ENCODE measurements around the gene ERLIN1.
"Not testable (repeated sequence)": the region's sequence is repeated elsewhere in the genome, so short reads cannot be mapped to it uniquely, and the experiment has no call there.

ERLIN1 gene

GRCh38 chr10:100132427-100132826 lies 53.4 kb downstream of the ERLIN1 start:
- no peak for DNase-seq (ENCODE audit: low read depth, low spot score)
- CTCF ChIA-PET: interaction anchor here (0.6 to 1.7 kb wide), 3 partner anchors 10 to 747 kb away, joined by 3 to 6 read pairs (median 3); no protein-coding TSS in a partner anchor
- TF ChIP-seq CTCF (IDR thresholded peaks at IDR 0.05; ENCODE audit: insufficient read depth, low read length, missing control alignments): no peak
- POLR2A ChIA-PET: no interaction called here
- no peak overlapping the region for H3K4me3 ChIP-seq (ENCODE audit: low read depth, low read length)

- DNase-seq (ENCODE audit: low read depth, low spot score): no peak
- H3K4me3 ChIP-seq (ENCODE audit: low read depth, low read length): no peak overlapping the region
- ChIA-PET CTCF (interaction anchor here (1.7 kb wide), 1 partner anchor 9 kb away, joined by 6 read pairs; no protein-coding TSS in a partner anchor), POLR2A (no interaction called here)
- TF ChIP-seq CTCF (IDR thresholded peaks at IDR 0.05; ENCODE audit: insufficient read depth, low read length, missing control alignments): no peak
These were observed 54.3 kb downstream of the ERLIN1 start for GRCh38 chr10:100131571-100131970.

GRCh38 chr10:100130831-100131230 lies 55.0 kb downstream of the ERLIN1 start:
- H3K4me3 ChIP-seq (ENCODE audit: low read depth, low read length): no peak overlapping the region
- POLR2A ChIA-PET: no interaction called here
- no peak for DNase-seq (ENCODE audit: low read depth, low spot score)
- TF ChIP-seq CTCF (IDR thresholded peaks at IDR 0.05; ENCODE audit: insufficient read depth, low read length, missing control alignments): no peak
- CTCF ChIA-PET: interaction anchor here (1.7 kb wide), 1 partner anchor 8 kb away, joined by 6 read pairs; no protein-coding TSS in a partner anchor

- no peak for DNase-seq (ENCODE audit: low read depth, low spot score)
- H3K4me3 ChIP-seq (ENCODE audit: low read depth, low read length): no peak overlapping the region
- TF ChIP-seq CTCF (IDR thresholded peaks at IDR 0.05; ENCODE audit: insufficient read depth, low read length, missing control alignments): no peak
- ChIA-PET POLR2A (no interaction called here), CTCF (no interaction called here)
These were observed 56.4 kb downstream of the ERLIN1 start for GRCh38 chr10:100129424-100129823.

- ChIA-PET CTCF (no interaction called here), POLR2A (no interaction called here)
- H3K4me3 ChIP-seq (ENCODE audit: low read depth, low read length): no peak overlapping the region
- no peak for TF ChIP-seq CTCF (IDR thresholded peaks at IDR 0.05; ENCODE audit: insufficient read depth, low read length, missing control alignments)
- DNase-seq (ENCODE audit: low read depth, low spot score): no peak
These were observed 56.9 kb downstream of the ERLIN1 start for GRCh38 chr10:100128951-100129350.

GRCh38 chr10:100125335-100125734 lies 60.5 kb downstream of the ERLIN1 start:
- POLR2A ChIA-PET; DNase-seq (ENCODE audit: low read depth, low spot score); H3K4me3 ChIP-seq (ENCODE audit: low read depth, low read length); CTCF ChIA-PET: not testable (repeated sequence)

GRCh38 chr10:100124097-100124496 lies 61.7 kb downstream of the ERLIN1 start:
- POLR2A ChIA-PET: no interaction called here

More at GRCh38 chr10:100124097-100124496, 61.7 kb downstream of the ERLIN1 start:
- CTCF ChIA-PET: interaction anchor here (0.8 to 2.9 kb wide), 2 partner anchors 7 to 78 kb away, joined by 3 to 6 read pairs; no protein-coding TSS in a partner anchor
- no peak for TF ChIP-seq CTCF (IDR thresholded peaks at IDR 0.05; ENCODE audit: insufficient read depth, low read length, missing control alignments)
- no peak overlapping the region for H3K4me3 ChIP-seq (ENCODE audit: low read depth, low read length)
- DNase-seq (ENCODE audit: low read depth, low spot score): no peak
